Measurements from ENCODE around the gene WDR36.

DNA sequence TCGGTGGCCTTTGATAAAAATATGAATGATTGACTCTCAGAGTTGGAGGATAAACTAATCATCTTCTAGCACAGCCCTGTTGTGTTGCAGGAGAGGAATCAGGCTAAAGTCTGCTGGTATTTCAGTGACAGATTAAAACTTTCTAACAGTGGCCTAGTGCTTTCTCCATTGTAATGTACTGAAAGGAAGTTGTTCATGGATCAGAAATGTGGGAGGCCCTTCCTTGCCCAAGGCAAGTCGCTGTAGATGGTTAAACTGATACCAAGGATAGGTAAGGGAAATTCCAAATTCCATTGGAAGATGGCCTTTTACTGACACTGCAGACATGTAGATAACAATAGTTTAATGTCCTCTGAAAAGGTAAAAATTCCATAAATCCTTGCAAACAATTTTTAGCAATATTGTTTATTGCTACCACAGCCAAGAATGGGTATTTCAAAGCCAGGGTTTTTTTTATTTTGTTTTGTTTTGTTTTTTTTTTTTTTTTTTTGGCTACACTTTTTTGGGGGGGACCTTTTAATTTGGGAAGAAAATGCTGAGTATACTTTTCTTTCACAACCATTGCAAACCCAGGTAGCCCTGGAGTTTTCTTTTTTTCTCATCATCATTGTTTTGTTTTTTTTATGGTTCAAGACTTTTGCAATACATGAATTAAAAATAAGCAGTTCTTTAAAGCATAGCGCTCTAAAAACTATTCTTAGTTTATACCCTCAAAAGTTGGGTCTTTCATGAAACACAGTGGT, 35.5 kb downstream of the WDR36 start:
- TF ChIP-seq, protein P1, sequence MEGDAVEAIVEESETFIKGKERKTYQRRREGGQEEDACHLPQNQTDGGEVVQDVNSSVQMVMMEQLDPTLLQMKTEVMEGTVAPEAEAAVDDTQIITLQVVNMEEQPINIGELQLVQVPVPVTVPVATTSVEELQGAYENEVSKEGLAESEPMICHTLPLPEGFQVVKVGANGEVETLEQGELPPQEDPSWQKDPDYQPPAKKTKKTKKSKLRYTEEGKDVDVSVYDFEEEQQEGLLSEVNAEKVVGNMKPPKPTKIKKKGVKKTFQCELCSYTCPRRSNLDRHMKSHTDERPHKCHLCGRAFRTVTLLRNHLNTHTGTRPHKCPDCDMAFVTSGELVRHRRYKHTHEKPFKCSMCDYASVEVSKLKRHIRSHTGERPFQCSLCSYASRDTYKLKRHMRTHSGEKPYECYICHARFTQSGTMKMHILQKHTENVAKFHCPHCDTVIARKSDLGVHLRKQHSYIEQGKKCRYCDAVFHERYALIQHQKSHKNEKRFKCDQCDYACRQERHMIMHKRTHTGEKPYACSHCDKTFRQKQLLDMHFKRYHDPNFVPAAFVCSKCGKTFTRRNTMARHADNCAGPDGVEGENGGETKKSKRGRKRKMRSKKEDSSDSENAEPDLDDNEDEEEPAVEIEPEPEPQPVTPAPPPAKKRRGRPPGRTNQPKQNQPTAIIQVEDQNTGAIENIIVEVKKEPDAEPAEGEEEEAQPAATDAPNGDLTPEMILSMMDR (IDR thresholded peaks at IDR 0.05): no peak
- TF ChIP-seq POLR2AphosphoS5 (IDR thresholded peaks at IDR 0.05) (no peak), EP300 (IDR thresholded peaks at IDR 0.05) (no peak)

Measured in stomach (tissue), 4 donors.